NCI-H526 treated with DMSO at 0.1 percent for 48 hours (cell line): ENCODE data around the gene LST1.
"Not testable (repeated sequence)": the region's sequence is repeated elsewhere in the genome, so short reads cannot be mapped to it uniquely, and the experiment has no call there.

Experiments used
- DNase-seq: peaks from one replicate; lab custom pipeline; 2025; lab: John Stamatoyannopoulos, UW

Gene LST1

DNA sequence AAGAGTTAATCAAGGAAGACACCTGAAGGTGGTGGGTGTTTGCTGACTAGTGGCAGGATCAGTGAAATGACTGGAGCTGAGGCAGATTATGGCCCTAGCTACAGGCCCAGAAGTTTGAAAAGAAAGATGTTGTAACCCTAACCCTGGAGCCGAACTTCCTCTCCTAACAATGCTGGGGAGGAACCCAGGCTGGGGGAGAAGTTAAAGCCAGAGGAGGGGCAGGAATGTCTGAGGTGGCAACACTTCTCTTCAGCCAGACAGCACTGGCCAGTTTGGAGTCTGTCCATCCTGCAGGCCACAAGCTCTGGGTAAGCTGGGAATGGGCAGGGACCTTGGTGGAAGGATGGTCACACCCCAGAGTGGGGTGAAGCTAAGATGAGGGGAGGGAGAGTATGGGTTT lies at the start of gene LST1:
LST1 (plus strand) TSS at position 270 of the 400 bp plus-strand sequence. CDS start 1,023 bp downstream, outside the sequence.
- DNase-seq = no peak

DNA sequence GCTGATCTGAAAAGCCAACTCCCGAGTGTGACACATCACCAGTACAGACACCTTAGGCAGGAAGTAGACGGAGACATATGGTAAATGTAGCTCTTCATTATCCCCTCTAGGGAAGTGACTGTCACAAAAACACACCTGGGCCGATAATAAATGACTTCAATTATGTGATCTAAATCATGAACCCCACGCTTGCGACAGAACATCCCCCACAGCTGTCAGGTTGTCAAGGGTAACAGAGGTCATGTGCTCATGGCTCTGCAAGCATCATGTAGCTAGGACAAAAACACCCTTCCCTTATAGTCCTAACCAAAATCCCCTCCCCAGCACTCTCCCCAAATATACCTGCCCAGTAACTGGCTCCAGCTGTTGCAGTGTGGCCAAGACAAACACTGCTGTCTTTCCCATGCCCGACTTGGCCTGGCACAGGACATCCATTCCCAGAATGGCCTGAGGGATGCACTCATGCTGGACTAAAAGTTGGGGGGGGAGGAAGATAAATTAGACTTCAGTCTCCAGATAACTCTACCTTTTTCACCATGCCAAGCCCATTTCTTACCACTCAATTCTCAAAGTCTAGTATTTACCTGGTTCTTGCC lies 47.2 kb upstream of the LST1 start:
- DNase-seq = no peak

- no peak for DNase-seq
Measured at GRCh38 chr6:31540640-31541039, 45.4 kb upstream of the LST1 start.

- no peak for DNase-seq
Measured at GRCh38 chr6:31541059-31541657, 44.9 kb upstream of the LST1 start.

DNA sequence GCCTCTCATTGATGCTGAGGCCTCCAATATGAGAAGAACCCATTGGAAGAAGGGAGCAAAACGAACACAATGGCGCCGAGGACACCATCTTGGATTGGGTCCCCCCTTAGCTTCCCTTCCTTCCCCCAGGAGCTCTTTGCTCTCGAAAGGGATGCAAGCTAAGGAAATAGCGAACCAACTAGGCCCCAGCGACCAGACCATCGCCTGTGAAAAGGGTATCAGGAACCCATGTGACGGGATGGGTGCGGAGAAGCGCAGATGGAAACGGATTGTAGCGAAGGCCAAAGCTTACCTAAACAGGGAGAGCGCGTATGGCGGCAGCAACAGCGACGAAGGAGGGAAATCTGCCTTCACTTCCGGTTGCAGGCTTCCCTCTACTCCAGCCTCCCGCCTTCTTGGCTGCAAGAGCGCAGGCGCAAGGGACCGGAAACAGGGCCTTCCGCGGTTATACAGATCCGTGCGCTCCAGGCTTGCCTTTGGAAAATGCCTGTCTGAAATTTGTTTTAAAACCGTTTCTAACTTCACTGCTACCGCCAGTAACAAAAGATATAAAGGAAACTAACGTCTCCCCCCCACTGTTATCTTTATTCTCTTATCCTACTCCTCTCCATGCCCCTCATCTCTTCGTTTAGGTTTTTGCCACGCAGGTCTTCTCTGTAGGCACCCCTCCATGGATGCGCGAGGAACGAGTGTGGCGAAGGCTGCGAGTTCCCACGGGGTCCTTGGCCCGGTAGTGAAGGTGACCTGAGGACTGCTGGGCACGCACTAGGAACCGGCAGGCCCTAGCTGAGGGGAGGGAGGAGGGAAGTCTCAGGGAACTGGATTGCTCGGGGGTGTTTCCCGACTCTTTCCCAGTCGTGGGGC lies 44.2 kb upstream of the LST1 start, which contains the start of gene DDX39B:
DDX39B (minus strand) TSS at position 346 of the 864 bp plus-strand sequence. CDS start 1,471 bp downstream, outside the sequence.
- DNase-seq = peak; percentile 95

DNA sequence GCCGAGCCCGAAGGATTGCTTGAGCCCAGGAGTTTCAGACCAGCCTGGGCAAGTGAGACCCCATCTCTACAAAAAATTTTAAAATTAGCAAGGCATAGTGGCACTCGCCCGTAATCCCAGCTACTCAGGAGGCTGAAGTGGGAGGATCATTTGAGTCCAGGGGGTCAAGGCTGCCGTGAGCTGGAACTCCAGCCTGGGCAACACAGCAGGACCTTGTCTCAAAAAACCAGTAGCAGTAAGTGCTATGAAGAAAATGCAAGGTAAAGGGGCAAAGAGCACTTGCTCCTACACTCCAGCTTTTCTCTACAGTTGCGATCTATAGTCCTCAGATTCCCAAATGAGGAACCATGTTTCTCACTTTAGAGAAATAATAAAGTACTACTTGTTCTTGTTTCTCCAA lies 42.4 kb upstream of the LST1 start:
- DNase-seq = no peak

GRCh38 chr6:31544676-31545075 lies 41.4 kb upstream of the LST1 start:
- no peak for DNase-seq

DNA sequence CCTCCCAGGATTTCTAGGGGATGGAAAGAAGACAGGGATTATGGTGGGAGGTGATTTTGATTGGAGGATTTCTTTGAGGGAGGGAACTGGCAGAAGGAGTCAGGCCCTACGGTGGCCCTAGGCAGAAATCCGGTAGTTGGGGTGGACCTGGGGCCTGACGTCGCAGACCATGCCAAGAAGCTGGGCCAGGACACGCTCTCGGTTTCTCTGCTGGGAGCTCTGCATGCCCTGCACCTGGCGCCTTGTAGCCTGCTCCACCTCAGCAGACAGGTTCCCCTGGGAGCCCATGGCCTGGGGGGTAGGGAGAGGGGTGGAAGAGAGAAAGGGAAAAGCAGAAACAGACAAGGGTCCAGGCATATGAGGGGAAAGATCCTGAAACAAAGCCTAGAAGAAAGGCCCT lies 40.8 kb upstream of the LST1 start:
- DNase-seq = no peak

DNA sequence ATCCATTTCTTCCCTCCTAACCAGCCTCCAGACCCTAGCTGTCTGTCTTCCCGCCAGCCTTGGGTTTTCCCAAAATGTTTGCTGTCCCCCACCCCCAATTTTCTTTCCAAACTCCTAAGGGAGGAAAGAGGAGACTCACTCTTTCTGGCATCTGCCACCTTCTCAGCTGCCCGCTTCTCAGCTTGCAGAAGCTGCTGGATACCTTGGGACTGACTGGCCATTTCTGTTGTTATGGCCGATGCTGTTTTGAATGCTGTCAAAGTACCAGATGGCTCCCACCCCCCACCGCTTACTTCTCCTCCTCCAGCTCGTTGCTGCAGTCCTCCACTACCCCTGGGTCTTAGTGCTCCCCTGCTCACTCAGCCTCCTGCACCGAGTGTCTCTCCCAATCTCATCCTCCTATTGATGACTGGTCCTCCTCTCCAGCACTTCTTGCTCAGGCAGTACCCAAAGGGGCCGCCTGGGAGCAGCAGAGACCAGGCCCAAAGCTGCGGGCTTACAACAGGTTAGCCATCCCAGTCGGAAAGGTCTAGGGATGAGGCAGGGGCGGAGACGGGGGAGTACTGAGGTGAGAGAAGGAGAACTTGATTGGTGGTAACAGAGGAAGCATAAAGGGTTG lies 39.6 kb upstream of the LST1 start, which contains the start of gene ATP6V1G2:
ATP6V1G2 (minus strand) TSS at position 270 of the 619 bp plus-strand sequence; CDS start at position 221, 49 bp downstream.
- DNase-seq = peak; percentile 95

GRCh38 chr6:31546958-31547726 lies 38.9 kb upstream of the LST1 start, which contains the start of gene NFKBIL1:
Gene NFKBIL1, plus strand, starts transcription at chr6:31547608. Its CDS starts 87 bp downstream, at chr6:31547695.
- peak; percentile 94 for DNase-seq

DNA sequence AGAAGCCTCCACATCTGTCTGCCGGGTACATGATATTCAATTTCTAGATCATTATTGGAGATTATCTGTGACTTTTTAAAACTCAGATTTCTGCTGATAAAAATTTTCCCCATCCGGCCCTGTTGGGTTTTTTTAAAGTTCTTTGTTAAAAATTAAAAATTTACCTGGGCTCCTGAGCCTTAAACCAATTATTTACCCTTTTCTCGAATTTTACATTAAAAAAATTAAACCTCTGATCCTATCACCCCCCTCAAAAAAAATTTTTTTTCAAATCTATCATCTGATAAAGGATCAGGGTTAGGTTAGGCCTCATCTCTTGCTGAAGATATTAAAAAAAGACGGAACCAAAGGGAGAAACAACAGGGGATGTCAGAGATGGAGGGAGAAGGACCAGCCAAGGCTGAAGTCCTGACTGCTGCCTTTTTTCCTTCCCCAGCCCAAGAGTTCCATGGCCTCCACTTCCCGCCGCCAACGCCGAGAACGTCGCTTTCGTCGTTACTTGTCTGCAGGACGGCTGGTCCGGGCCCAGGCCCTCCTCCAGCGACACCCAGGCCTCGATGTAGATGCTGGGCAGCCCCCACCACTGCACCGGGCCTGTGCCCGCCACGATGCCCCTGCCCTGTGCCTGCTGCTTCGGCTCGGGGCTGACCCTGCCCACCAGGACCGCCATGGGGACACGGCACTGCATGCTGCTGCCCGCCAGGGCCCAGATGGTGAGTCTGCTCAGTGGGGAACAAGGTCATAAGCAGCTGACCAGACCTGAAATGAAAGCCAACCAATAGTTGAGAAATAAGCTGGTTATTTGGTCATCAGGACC lies 38.1 kb upstream of the LST1 start:
- no peak for DNase-seq

- DNase-seq = no peak
Measured at GRCh38 chr6:31548544-31548873, 37.6 kb upstream of the LST1 start.

GRCh38 chr6:31551371-31551770 lies 34.7 kb upstream of the LST1 start:
- DNase-seq = not testable (repeated sequence)

GRCh38 chr6:31556307-31556706 lies 29.8 kb upstream of the LST1 start:
- no peak for DNase-seq

GRCh38 chr6:31557443-31558317 lies 28.4 kb upstream of the LST1 start:
- no peak for DNase-seq

DNA sequence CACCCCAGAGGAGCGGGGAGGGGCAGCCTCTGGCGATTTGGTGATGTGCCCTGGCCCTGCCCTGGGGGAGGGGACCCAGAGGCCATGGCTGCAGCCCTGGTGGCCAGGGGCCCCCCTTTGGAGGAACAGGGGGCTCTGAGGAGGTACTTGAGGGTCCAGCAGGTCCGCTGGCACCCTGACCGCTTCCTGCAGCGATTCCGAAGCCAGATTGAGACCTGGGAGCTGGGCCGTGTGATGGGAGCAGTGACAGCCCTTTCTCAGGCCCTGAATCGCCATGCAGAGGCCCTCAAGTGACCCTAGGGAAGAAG lies 27.8 kb upstream of the LST1 start:
- no peak for DNase-seq

- DNase-seq = no peak
Measured at GRCh38 chr6:31558631-31559500, 27.2 kb upstream of the LST1 start.

- DNase-seq = no peak
Measured at GRCh38 chr6:31559606-31559957, 26.5 kb upstream of the LST1 start.
